MCF 10A (cell line): ENCODE measurements around the gene CAP2. TPM values are rescaled to one million over a fixed set of nuclear protein-coding genes. Genes with fewer than 3 reads are reported as not detected.

ENCODE experiments used
- BruUV-seq: library from RNA; stranded (reverse); fragments of 400-500 nt; replicated peaks from 2 replicates; lab custom pipeline; 2021; lab: Mats Ljungman, UMichigan
- CTCF ChIA-PET: fragments of 300-600 bp; sonication (Branson Sonifier 250); formaldehyde crosslinking; extraction: SDS; loops from one replicate; lab custom pipeline; 2021; ENCODE audit warnings: antibody characterized with exemption, inconsistent platforms; lab: Yijun Ruan, JAX
- POLR2A ChIA-PET: fragments of 300-600, 350-650 bp; sonication (Branson Sonifier 250); formaldehyde crosslinking; extraction: SDS; loops from one replicate; lab custom pipeline; 2020; ENCODE audit warnings: antibody characterized with exemption, inconsistent platforms; lab: Yijun Ruan, JAX
- DNase-seq: peaks from one replicate; pipeline ENCODE4 v3.0.0-alpha.2; 2018; ENCODE audit not compliant: unreplicated experiment
- H3K27ac Mint-ChIP-seq: one replicate; pipeline ENCODE4 v1.8.0; 2022; ENCODE audit warnings: mild to moderate bottlenecking, low read depth, mixed read lengths; ENCODE audit not compliant: unreplicated experiment
- H3K27me3 Mint-ChIP-seq: one replicate; pipeline ENCODE4 v1.8.0; 2022; ENCODE audit warnings: mixed read lengths; ENCODE audit not compliant: insufficient read depth, unreplicated experiment
- H3K36me3 Mint-ChIP-seq: one replicate; pipeline ENCODE4 v1.8.0; 2022; ENCODE audit warnings: mild to moderate bottlenecking, moderate library complexity, mixed read lengths; ENCODE audit not compliant: insufficient read depth, unreplicated experiment
- H3K4me1 Mint-ChIP-seq: one replicate; pipeline ENCODE4 v1.8.0; 2022; ENCODE audit warnings: mixed read lengths; ENCODE audit not compliant: insufficient read depth, unreplicated experiment
- H3K4me3 Mint-ChIP-seq: one replicate; pipeline ENCODE4 v1.8.0; 2022; ENCODE audit warnings: mild to moderate bottlenecking, moderate library complexity, mixed read lengths; ENCODE audit not compliant: unreplicated experiment
- H3K9me3 Mint-ChIP-seq: one replicate; pipeline ENCODE4 v1.8.0; 2022; ENCODE audit warnings: mixed read lengths; ENCODE audit not compliant: unreplicated experiment
- intact Hi-C: fragments of 100-400 bp; cut with micrococcal nuclease; formaldehyde crosslinking; loops from 2 replicates; pipeline ENCODE4 v1.14.1; 2022
- total RNA-seq: library from RNA; stranded (reverse); gene quantifications from 2 replicates; pipeline ENCODE4 v1.2.3, GENCODE V29; 2022
- TF ChIP-seq, protein P1 (sequence below): fragments of 200-600 bp; IDR thresholded peaks from one replicate; pipeline ENCODE4 v1.8.0; 2022; ENCODE audit warnings: antibody characterized with exemption, mild to moderate bottlenecking; ENCODE audit not compliant: unreplicated experiment

The CAP2 gene
- total RNA-seq, 1 experiment from 2014 or later = 12.3 TPM

DNA sequence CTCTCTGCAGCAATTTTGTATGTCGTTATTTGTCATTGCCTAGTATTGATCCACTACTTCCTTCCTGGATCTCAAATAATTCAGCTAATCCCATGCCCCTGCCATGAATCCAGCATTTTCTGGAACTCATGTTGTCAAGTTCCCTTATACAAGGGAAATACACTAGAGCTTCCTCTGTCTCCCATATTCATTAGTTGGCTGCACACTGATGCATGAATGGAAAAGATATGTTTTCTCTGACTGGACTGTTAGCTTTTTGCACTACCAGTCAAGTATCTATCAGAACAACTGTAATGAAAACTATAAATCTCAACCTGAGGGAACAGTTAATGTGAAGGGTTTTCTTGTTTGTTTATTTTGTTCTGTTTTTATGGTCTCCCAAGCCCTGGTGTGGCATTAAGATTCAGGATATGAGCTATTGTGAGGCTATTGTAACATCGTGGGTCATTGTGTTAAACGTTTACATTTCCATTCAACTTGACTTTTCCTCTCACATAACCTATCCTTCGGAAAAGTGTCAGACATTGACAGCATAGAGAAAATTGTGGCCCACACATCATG is 104.2 kb downstream of the CAP2 start:
- Mint-ChIP-seq H3K27ac (no peak overlapping the region), H3K9me3 (no peaks in the 10 kb centered on the region), H3K36me3 (peaks cover 11% of the 10 kb centered on the region), H3K4me1 (peaks cover 11% of the 10 kb centered on the region), H3K27me3 (no peaks in the 10 kb centered on the region), H3K4me3 (no peak overlapping the region)
- intact Hi-C loops = no loop called here
- DNase-seq = no peak
- POLR2A ChIA-PET = interaction anchor here (1.4 kb wide), 1 partner anchor 102 kb away, joined by 4 read pairs; the partner anchor contains the start of gene FAM8A1
- CTCF ChIA-PET = interaction anchor here (0.6 kb wide), 1 partner anchor 9 kb away, joined by 3 read pairs; no protein-coding TSS in a partner anchor
- no TSS peak for BruUV-seq
- TF ChIP-seq, protein P1, sequence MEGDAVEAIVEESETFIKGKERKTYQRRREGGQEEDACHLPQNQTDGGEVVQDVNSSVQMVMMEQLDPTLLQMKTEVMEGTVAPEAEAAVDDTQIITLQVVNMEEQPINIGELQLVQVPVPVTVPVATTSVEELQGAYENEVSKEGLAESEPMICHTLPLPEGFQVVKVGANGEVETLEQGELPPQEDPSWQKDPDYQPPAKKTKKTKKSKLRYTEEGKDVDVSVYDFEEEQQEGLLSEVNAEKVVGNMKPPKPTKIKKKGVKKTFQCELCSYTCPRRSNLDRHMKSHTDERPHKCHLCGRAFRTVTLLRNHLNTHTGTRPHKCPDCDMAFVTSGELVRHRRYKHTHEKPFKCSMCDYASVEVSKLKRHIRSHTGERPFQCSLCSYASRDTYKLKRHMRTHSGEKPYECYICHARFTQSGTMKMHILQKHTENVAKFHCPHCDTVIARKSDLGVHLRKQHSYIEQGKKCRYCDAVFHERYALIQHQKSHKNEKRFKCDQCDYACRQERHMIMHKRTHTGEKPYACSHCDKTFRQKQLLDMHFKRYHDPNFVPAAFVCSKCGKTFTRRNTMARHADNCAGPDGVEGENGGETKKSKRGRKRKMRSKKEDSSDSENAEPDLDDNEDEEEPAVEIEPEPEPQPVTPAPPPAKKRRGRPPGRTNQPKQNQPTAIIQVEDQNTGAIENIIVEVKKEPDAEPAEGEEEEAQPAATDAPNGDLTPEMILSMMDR = no peak

- TF ChIP-seq, protein P1 = no peak
- no TSS peak for BruUV-seq
These were observed 108.0 kb downstream of the CAP2 start for GRCh38 chr6:17501442-17501841.

GRCh38 chr6:17501982-17502704 is 108.7 kb downstream of the CAP2 start:
- no TSS peak for BruUV-seq
- ChIA-PET CTCF (interaction anchor here (0.6 kb wide), 1 partner anchor 39 kb away, joined by 3 read pairs; no protein-coding TSS in a partner anchor), POLR2A (interaction anchor here (0.8 to 1.7 kb wide), 2 partner anchors 8 to 9 kb away, joined by 6 read pairs; no protein-coding TSS in a partner anchor)
- no peak for DNase-seq
- intact Hi-C loops = no loop called here
- no peaks in the 10 kb centered on the region for H3K27me3 Mint-ChIP-seq
- H3K36me3 Mint-ChIP-seq = no peaks in the 10 kb centered on the region
- H3K9me3 Mint-ChIP-seq = no peaks in the 10 kb centered on the region
- H3K4me3 Mint-ChIP-seq = no peak overlapping the region
- H3K4me1 Mint-ChIP-seq = peaks cover 6% of the 10 kb centered on the region
- H3K27ac Mint-ChIP-seq = peak overlapping the region; percentile 37
- TF ChIP-seq, protein P1 = no peak

More at GRCh38 chr6:17501442-17501841, 108.0 kb downstream of the CAP2 start:
- intact Hi-C loops = no loop called here
- H3K27ac Mint-ChIP-seq = no peak overlapping the region
- H3K27me3 Mint-ChIP-seq = no peaks in the 10 kb centered on the region
- peaks cover 6% of the 10 kb centered on the region for H3K4me1 Mint-ChIP-seq
- CTCF ChIA-PET = interaction anchor here (0.6 kb wide), 1 partner anchor 40 kb away, joined by 3 read pairs; no protein-coding TSS in a partner anchor
- no peaks in the 10 kb centered on the region for H3K9me3 Mint-ChIP-seq
- POLR2A ChIA-PET = interaction anchor here (1.7 kb wide), 1 partner anchor 10 kb away, joined by 6 read pairs; no protein-coding TSS in a partner anchor
- no peak overlapping the region for H3K4me3 Mint-ChIP-seq
- DNase-seq = no peak
- H3K36me3 Mint-ChIP-seq = no peaks in the 10 kb centered on the region

DNA sequence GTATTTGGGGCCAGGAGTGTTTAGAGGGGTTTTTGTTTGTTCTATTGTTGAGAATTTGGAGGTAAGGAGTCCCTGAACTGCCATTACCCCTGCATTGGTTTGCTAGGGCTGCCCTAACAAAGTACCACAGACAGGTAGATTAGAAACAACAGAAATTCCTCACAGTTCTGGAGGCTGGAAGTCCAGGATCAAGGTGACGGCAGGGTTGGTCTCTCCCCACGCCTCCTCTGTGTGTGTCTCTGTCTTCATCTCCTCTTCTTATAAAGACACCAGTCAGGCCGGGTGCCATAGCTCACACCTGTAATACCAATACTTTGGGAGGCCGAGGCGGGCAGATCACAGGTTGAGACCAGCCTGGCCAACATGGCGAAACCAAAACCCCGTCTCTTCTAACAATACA is 109.7 kb downstream of the CAP2 start:
- ChIA-PET CTCF (no interaction called here), POLR2A (interaction anchor here (0.8 to 1.7 kb wide), 2 partner anchors 8 to 9 kb away, joined by 6 read pairs; no protein-coding TSS in a partner anchor)
- TF ChIP-seq, protein P1 = no peak
- H3K9me3 Mint-ChIP-seq = no peaks in the 10 kb centered on the region
- DNase-seq = no peak
- peaks cover 6% of the 10 kb centered on the region for H3K4me1 Mint-ChIP-seq
- no peak overlapping the region for H3K4me3 Mint-ChIP-seq
- H3K27me3 Mint-ChIP-seq = no peaks in the 10 kb centered on the region
- BruUV-seq = no TSS peak
- peaks cover 5% of the 10 kb centered on the region for H3K36me3 Mint-ChIP-seq
- H3K27ac Mint-ChIP-seq = no peak overlapping the region
- intact Hi-C loops = no loop called here
